GM21737 (cell line): ENCODE data around the gene CCDC9.
A peak's percentile ranks its signal among the peaks of the same experiment; 100 is the strongest.
"Not testable (repeated sequence)": the region's sequence is repeated elsewhere in the genome, so short reads cannot be mapped to it uniquely, and the experiment has no call there.

ENCODE experiments used
- ATAC-seq: cut with Tn5 transposase; IDR thresholded peaks from one replicate; pipeline ENCODE4 v1.9.1; 2021; ENCODE audit warnings: mild to moderate bottlenecking, moderate library complexity; ENCODE audit not compliant: unreplicated experiment

CCDC9 gene

DNA sequence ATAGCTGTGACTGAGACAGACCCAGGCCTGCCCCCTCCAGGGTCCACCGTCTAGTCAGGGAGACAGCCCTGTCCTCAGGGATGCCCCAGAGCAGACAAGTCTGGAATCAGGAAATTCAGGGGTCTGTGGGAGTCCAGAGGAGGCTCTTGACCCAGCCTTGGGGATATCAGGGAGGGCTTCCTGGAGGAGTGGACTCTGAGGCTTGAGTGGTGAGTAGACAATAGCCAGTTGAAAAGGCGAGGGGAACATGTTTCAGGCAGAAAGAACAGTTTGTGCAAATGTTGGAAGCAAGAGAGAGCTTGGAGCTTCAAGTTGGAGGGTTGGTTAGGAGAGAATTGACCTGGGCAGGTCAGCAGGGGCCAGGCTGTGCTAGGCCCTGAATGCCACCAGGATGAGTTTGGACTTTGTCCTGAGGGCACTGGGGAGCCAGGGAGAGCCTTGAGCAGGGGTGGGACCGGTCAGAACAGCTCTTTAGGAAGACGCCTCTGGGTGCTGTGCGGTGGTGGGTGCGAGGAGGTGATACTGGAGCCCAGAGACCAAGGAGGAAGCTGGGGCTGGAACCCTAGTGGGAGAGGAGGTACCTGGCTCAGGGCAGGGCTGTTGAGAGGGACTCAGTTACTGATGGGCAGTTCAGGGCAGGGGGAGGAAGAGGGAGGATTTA lies 2.7 kb downstream of the CCDC9 start:
- ATAC-seq = no peak

DNA sequence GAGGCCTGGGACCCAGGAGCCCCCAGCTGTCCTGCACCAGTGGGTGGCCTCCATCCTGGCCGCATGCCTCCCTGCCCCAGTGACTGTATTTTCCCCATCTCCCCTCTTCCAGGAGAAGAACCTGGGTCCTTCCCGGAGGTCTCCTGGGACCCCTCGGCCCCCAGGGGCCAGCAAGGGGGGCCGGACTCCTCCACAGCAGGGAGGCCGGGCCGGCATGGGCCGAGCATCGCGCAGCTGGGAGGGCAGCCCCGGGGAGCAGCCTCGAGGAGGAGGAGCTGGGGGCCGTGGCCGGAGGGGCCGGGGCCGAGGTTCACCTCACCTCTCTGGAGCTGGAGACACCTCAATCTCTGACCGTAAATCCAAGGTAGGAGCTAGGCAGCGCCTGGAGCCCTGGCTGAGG lies 4.2 kb downstream of the CCDC9 start:
- ATAC-seq = no peak

GRCh38 chr19:47261946-47262793 lies 5.8 kb downstream of the CCDC9 start:
- ATAC-seq = peak; percentile 61

GRCh38 chr19:47264629-47265028 lies 8.3 kb downstream of the CCDC9 start:
- no peak for ATAC-seq

DNA sequence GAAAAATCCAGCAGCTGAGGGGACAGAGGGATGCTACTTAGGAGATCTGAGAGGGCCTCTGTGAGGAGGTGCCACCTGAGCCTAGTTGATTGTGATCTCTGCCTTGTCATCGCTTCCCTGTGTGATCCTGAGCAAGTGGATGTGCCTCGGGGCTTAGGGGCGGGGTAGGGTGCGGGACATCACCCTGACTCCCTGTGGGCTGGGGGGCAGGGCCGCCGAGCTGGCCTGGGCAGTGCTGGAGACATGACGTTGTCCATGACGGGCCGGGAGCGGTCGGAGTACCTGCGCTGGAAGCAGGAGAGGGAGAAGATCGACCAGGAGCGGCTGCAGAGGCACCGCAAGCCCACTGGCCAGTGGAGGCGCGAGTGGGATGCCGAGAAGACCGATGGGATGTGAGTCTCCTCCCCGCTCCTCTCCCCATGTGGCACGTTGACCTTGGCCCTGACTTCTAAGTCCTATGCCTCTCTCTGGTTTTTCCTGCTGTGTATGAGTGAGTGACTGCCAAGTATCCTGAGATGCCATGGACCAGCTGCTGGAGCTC lies 10.1 kb downstream of the CCDC9 start:
- ATAC-seq = no peak

- ATAC-seq = no peak
Observed at GRCh38 chr19:47267350-47267759, 11.0 kb downstream of the CCDC9 start.

- no peak for ATAC-seq
Observed at GRCh38 chr19:47268028-47268427, 11.7 kb downstream of the CCDC9 start.

DNA sequence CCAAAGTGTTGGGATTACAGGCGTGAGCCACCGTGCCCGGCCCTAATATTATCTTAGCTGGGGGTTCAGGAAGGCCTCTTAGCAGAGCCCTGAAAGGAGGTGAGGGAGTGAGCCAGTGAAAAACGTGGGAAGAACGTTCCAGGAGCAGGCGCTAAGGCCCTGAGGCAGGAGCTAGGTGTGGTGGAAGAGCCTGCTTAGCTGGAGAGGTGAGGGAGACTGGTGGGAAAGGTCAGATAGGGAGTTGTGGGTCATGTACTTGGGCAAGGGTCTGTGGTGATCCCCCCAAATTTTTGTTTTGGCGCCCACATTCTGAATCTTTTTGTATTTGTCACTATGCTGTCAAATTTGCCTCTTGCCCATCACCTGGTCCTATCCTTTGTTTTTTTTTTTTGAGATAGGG lies 13.3 kb downstream of the CCDC9 start:
- ATAC-seq = no peak

DNA sequence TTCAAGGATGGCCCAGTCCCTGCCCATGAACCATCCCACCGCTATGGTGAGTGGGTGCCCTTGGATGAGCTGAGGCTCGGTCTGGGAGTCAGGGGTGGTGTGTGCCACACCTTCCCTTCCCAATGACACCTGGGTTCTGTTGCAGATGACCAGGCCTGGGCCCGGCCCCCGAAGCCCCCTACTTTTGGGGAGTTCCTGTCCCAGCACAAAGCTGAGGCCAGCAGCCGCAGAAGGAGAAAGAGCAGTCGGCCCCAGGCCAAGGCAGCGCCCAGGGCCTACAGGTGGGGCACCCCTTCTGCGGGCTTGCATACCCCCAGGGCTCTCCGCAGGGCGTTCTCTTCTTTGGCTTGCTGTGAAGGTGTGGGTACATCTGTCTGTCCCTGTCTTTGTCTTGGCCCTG lies 14.1 kb downstream of the CCDC9 start:
- ATAC-seq = no peak

DNA sequence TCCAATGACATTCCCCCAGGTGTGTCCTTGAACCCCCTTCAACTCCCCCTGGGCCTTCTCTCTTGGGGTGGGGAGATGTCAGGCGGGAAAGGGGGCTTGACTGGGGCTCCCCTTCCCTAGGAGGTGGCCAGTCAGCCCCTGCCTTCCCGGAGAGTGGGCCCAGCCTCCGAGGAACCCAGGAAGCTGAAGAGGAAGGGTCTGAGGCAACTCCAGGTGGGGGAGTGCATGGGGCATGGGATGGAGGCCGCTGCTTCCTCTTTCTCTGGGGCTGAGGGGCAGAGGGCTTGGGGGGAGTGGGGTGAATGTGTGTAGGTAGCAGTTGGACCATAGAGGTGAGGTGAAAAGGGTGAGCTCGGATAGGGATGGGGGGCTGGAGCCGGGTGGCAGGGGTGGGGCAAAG lies 15.6 kb downstream of the CCDC9 start:
- ATAC-seq = no peak

DNA sequence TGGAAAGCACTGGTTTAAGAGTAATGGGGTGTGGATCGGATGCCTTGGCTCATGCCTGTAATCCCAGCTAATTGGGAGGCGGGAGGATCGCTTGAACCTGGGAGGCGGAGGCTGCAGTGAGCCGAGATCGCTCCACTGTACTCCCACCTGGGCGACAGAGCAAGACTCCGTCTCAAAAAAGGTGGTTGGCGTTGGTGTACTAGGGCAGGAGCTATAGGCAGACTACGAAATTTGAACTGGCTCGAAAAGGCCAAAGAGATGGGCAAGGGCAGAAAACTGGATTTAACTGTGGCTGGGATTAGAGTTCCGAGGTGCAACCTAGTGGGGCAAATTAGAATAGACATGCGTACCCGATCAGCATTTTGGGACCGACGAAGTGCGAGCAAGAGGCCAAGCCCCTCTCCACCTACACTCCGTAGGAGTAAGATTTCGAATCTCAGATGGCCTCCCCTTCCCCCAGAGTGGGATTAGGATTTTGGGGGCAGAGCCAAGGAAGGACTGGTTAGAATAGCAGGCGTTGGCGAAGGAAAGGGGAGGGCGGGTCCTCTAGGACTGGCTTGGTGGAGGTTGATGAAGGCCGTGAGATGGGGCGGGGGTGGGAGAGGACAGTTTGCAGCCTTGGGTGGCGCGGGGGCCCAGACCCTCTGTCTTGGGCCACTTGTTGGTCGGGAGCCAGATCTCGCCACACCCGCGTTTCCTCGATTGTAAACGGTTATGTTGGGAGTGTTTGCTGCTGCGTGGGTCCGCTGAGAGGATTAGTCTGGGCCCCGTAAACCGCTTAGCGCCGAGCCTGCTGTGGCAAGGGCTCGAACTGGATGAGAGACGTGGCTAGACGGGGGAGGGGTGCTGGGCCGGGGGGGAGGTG lies 16.4 kb downstream of the CCDC9 start:
- no peak for ATAC-seq

- peak; percentile 47 for ATAC-seq
Observed at GRCh38 chr19:47273313-47274070, 17.2 kb downstream of the CCDC9 start.

DNA sequence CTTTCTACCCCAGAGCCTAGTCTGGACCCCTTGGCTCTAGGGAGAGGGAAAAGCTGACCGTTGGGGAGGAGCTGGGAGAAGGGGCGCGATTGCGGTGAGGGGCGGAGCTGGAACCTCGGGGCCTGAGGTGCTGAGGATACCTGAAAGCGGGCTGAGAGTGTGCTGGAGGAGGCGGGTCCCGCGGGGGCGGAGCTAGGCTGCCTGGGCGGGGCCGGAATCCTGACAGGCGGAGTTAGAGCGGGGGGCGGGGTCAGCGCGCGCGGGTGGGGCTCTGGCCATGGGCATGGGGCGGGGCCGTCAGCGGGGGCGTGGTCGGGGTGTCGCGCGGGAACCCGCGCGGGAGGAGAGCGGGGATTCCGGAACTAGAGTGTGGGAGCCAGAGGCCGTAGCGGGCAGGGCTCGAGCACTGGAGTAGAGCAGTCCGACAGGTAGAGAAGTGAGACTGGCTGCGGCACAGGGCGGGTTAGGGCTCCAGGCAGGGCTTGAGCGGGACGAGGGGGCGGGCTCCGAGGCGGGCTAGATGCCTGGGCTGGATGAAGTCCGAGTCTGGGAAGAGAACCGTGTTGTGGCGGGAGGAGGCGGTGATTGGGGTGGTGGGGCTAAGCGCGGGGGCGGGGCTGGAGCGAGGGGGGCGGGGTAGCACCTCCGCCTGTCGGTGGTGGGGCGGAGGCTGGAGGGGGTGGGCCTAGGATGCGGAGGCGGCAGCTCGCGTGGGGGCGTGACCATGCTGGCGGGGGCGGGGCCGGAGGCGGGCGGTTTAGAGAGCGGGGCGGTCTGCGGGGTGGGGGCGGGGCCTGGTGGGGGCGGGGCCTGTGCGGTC lies 18.0 kb downstream of the CCDC9 start, which contains the start of gene INAFM1:
Gene INAFM1, plus strand, starts transcription at position 815 of the 820 bp plus-strand sequence. CDS start 35 bp downstream, outside the sequence.
- ATAC-seq = peak; percentile 47

DNA sequence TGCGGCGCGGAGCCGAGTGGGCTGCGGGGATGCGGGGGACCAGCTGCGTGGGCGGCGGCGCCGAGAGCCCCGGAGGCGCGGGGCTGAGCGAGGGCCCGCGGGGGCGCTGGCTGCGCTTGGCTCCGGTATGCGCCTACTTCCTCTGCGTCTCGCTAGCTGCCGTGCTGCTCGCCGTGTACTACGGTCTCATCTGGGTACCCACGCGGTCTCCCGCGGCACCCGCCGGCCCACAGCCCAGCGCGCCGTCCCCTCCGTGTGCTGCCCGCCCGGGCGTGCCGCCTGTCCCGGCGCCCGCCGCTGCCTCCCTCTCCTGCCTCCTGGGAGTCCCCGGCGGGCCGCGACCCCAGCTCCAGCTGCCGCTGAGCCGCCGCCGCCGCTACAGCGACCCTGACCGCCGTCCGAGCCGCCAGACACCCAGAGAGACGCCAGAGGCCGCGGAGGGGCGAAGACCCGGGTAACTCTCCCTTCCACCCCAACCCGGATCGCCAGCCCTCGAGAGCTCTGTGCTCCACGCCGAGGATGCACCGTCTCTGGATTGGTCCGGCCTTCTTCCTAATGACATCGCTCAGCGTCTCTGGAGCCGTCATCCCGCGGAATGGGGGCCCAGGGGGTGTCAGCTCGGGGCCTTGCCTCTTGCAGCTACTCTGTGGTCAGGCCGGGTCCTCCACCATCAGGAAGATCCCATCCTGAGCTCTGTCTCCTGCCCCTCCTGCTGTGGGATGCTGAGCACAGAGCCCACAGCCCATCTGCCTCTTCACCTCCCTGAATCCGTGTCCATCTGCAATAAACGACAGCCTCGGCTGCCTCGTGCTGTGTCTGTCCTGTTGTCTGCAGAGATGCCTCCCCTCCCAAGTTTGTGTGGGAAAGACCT lies 18.8 kb downstream of the CCDC9 start:
- no peak for ATAC-seq

- ATAC-seq = no peak
Observed at GRCh38 chr19:47275791-47276461, 19.6 kb downstream of the CCDC9 start.

DNA sequence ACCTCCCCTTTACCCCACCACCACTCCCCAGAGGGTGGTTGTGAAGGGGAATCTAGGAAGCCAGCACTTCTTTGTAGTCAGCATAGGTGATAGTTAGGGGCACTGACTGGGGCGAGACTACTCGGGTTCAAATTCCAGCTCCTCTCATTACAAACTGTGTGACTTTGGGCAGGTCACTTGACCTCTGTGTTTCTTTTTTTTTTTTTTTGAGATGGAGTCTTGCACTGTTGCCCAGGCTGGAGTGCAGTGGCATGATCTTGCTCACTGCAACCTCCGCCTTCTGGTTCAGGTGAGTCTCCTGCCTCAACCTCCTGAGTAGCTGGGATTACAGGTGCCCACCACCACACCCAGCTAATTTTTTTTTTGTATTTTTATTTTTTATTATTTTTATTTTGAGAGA lies 20.2 kb downstream of the CCDC9 start:
- ATAC-seq = not testable (repeated sequence)

- no peak for ATAC-seq
Observed at GRCh38 chr19:47280183-47280797, 24.0 kb downstream of the CCDC9 start.
